Neural cell (in vitro differentiated cells): ENCODE data around the gene CCNL2. TPM values are rescaled to one million over a fixed set of nuclear protein-coding genes. Genes with fewer than 3 reads are reported as not detected.

ENCODE experiments used
- H2AFZ ChIP-seq: fragments of 200-600, 300-800 bp; sonication (generic), shearing (Covaris generic); 2 replicates; pipeline ENCODE4 v1.6.0; 2014; ENCODE audit warnings: low read depth, mild to moderate bottlenecking, antibody characterized with exemption, low read length, moderate library complexity
- H3F3A ChIP-seq: fragments of 200-600 bp; shearing (Covaris generic); 2 replicates; pipeline ENCODE4 v1.6.1; 2016; ENCODE audit warnings: mild to moderate bottlenecking, moderate library complexity, mixed read lengths, antibody characterized with exemption, low read length; ENCODE audit not compliant: insufficient read depth, poor library complexity, severe bottlenecking
- H3K27ac ChIP-seq: fragments of 200-600, 300-800 bp; sonication (generic), shearing (Covaris generic); 2 replicates; pipeline ENCODE4 v1.5.1; 2014; ENCODE audit warnings: mild to moderate bottlenecking, low read length, moderate library complexity
- H3K27me3 ChIP-seq: fragments of 300-800, 200-600 bp; sonication (generic), shearing (Covaris generic); 2 replicates; pipeline ENCODE4 v1.6.0; 2014; ENCODE audit warnings: mild to moderate bottlenecking, low read depth, low read length, moderate library complexity; ENCODE audit not compliant: insufficient read depth
- H3K36me3 ChIP-seq: fragments of 300-800, 200-600 bp; sonication (generic), shearing (Covaris generic); 2 replicates; pipeline ENCODE4 v1.5.1; 2014; ENCODE audit warnings: mild to moderate bottlenecking, antibody characterized with exemption, low read length, moderate library complexity; ENCODE audit not compliant: insufficient read depth
- H3K4me2 ChIP-seq: fragments of 300-800, 200-600 bp; sonication (generic), shearing (Covaris generic); 2 replicates; pipeline ENCODE4 v1.6.0; 2014; ENCODE audit warnings: mild to moderate bottlenecking, low read length
- H3K4me3 ChIP-seq: fragments of 300-800, 200-600 bp; sonication (generic), shearing (Covaris generic); 2 replicates; pipeline ENCODE4 v1.5.1; 2014; ENCODE audit warnings: mild to moderate bottlenecking, low read length, moderate library complexity
- H3K79me2 ChIP-seq: fragments of 200-600 bp; shearing (Covaris generic); replicated peaks from 2 replicates; pipeline ENCODE4 v1.6.0; 2014; ENCODE audit warnings: mild to moderate bottlenecking, low read length, moderate library complexity; ENCODE audit not compliant: insufficient read depth
- H3K9ac ChIP-seq: fragments of 300-800, 200-600 bp; sonication (generic), shearing (Covaris generic); 2 replicates; pipeline ENCODE4 v1.6.1; 2016; ENCODE audit warnings: mild to moderate bottlenecking, low read length, mixed read lengths
- H3K9me2 ChIP-seq: fragments of 200-600 bp; shearing (Covaris generic); 2 replicates; pipeline ENCODE4 v1.6.1; 2016; ENCODE audit warnings: mild to moderate bottlenecking, low read length, mixed read lengths; ENCODE audit not compliant: insufficient read depth
- H3K9me3 ChIP-seq: fragments of 200-600, 300-800 bp; sonication (generic), shearing (Covaris generic); 2 replicates; pipeline ENCODE4 v1.6.1; 2016; ENCODE audit warnings: mild to moderate bottlenecking, mixed run types, low read length, moderate library complexity, mixed read lengths
- H4K20me1 ChIP-seq: fragments of 200-600 bp; shearing (Covaris generic); 2 replicates; pipeline ENCODE4 v1.6.1; 2016; ENCODE audit warnings: mild to moderate bottlenecking, mixed run types; ENCODE audit not compliant: insufficient read depth
- CTCF ChIP-seq: fragments of 450-650 bp; IDR thresholded peaks from 2 replicates; pipeline ENCODE4 v1.5.1; 2014; ENCODE audit warnings: antibody characterized with exemption, mild to moderate bottlenecking, moderate library complexity; ENCODE audit not compliant: poor library complexity, severe bottlenecking
- EP300 ChIP-seq: fragments of 450-650 bp; conservative IDR thresholded peaks from 2 replicates; pipeline ENCODE4 v1.6.1; 2014; ENCODE audit warnings: antibody characterized with exemption, mild to moderate bottlenecking, moderate library complexity; ENCODE audit not compliant: poor library complexity, severe bottlenecking
- EZH2 ChIP-seq: fragments of 200-600, 300-800 bp; shearing (Covaris generic), sonication (generic); IDR thresholded peaks from 2 replicates; pipeline ENCODE4 v1.6.1; 2014; ENCODE audit warnings: antibody characterized with exemption, low read length, borderline replicate concordance, mild to moderate bottlenecking; ENCODE audit not compliant: insufficient read depth, poor library complexity, severe bottlenecking
- MXI1 ChIP-seq: fragments of 450-650 bp; conservative IDR thresholded peaks from 2 replicates; pipeline ENCODE4 v1.6.1; 2014; ENCODE audit warnings: antibody characterized with exemption, mild to moderate bottlenecking; ENCODE audit not compliant: poor library complexity, severe bottlenecking
- POLR2AphosphoS5 ChIP-seq: IDR thresholded peaks from 2 replicates; pipeline ENCODE4 v1.6.1; 2012
- RAD21 ChIP-seq: fragments of 450-650 bp; conservative IDR thresholded peaks from 2 replicates; pipeline ENCODE4 v1.6.1; 2014; ENCODE audit warnings: antibody characterized with exemption, mild to moderate bottlenecking, moderate library complexity
- REST ChIP-seq: IDR thresholded peaks from 2 replicates; pipeline ENCODE4 v1.6.1; 2012; ENCODE audit warnings: borderline replicate concordance
- SMC3 ChIP-seq: fragments of 450-650 bp; conservative IDR thresholded peaks from 2 replicates; pipeline ENCODE4 v1.6.1; 2014; ENCODE audit warnings: antibody characterized with exemption, mild to moderate bottlenecking, moderate library complexity; ENCODE audit not compliant: poor library complexity
- TAF1 ChIP-seq: IDR thresholded peaks from 2 replicates; pipeline ENCODE4 v1.6.1; 2012; ENCODE audit warnings: low read depth
- polyA plus RNA-seq: library from polyadenylated mRNA; depleted of rRNA; stranded (reverse); fragments of >200 nt; gene quantifications from 2 replicates; pipeline ENCODE4 v1.2.3, GENCODE V29; 2014

Gene CCNL2
- polyA plus RNA-seq, 1 donor from 2014 or later: 696 TPM

GRCh38 chr1:1432951-1433803, 34.0 kb upstream of the CCNL2 start:
- Histone ChIP-seq H3K36me3 (no peaks in the 10 kb centered on the region), H3K9ac (no peak overlapping the region), H3F3A (no peaks in the 10 kb centered on the region), H3K79me2 (no peaks in the 10 kb centered on the region), H3K4me3 (no peak overlapping the region), H3K9me2 (no peaks in the 10 kb centered on the region), H4K20me1 (no peaks in the 10 kb centered on the region), H3K9me3 (no peaks in the 10 kb centered on the region), H3K27me3 (peaks cover 12% of the 10 kb centered on the region), H3K4me2 (no peak overlapping the region), H2AFZ (no peak overlapping the region), H3K27ac (no peak overlapping the region)
- no peak for TF ChIP-seq MXI1
- TF ChIP-seq EP300: no peak
- no peak for TF ChIP-seq RAD21
- no peak for TF ChIP-seq REST
- no peak for TF ChIP-seq CTCF
- no peak for TF ChIP-seq POLR2AphosphoS5
- TF ChIP-seq SMC3: no peak
- TF ChIP-seq TAF1: no peak
- TF ChIP-seq EZH2: no peak

- Histone ChIP-seq H3K9ac (no peak overlapping the region), H3K4me3 (no peak overlapping the region), H3K27me3 (peaks cover 12% of the 10 kb centered on the region)
These were observed 33.3 kb upstream of the CCNL2 start for GRCh38 chr1:1432274-1432950.

More at GRCh38 chr1:1432274-1432950, 33.3 kb upstream of the CCNL2 start:
- no peak overlapping the region for H2AFZ ChIP-seq
- no peaks in the 10 kb centered on the region for H3K79me2 ChIP-seq
- no peaks in the 10 kb centered on the region for H3K9me3 ChIP-seq
- H3K4me2 ChIP-seq: no peak overlapping the region
- no peak overlapping the region for H3K27ac ChIP-seq
- no peaks in the 10 kb centered on the region for H3K36me3 ChIP-seq
- no peaks in the 10 kb centered on the region for H4K20me1 ChIP-seq
- TF ChIP-seq POLR2AphosphoS5 (no peak), SMC3 (no peak), RAD21 (no peak), REST (no peak), TAF1 (no peak)
- no peaks in the 10 kb centered on the region for H3F3A ChIP-seq
- no peaks in the 10 kb centered on the region for H3K9me2 ChIP-seq
